Measurements from ENCODE around the gene MED23.

GRCh38 chr6:131545317-131545716 lies 82.7 kb downstream of the MED23 start:
- TF ChIP-seq CTCF (IDR thresholded peaks at IDR 0.05) (no peak), POLR2A (IDR thresholded peaks at IDR 0.05) (no peak)
